HG03103 (cell line): ENCODE results near the gene ZC3H12C.
A peak's percentile ranks its signal among the peaks of the same experiment; 100 is the strongest.
"Not testable (repeated sequence)": the region's sequence is repeated elsewhere in the genome, so short reads cannot be mapped to it uniquely, and the experiment has no call there.

Experiments used
- ATAC-seq: cut with Tn5 transposase; IDR thresholded peaks from one replicate; pipeline ENCODE4 v1.9.1; 2021; ENCODE audit warnings: low read depth; ENCODE audit not compliant: unreplicated experiment

ZC3H12C gene

DNA sequence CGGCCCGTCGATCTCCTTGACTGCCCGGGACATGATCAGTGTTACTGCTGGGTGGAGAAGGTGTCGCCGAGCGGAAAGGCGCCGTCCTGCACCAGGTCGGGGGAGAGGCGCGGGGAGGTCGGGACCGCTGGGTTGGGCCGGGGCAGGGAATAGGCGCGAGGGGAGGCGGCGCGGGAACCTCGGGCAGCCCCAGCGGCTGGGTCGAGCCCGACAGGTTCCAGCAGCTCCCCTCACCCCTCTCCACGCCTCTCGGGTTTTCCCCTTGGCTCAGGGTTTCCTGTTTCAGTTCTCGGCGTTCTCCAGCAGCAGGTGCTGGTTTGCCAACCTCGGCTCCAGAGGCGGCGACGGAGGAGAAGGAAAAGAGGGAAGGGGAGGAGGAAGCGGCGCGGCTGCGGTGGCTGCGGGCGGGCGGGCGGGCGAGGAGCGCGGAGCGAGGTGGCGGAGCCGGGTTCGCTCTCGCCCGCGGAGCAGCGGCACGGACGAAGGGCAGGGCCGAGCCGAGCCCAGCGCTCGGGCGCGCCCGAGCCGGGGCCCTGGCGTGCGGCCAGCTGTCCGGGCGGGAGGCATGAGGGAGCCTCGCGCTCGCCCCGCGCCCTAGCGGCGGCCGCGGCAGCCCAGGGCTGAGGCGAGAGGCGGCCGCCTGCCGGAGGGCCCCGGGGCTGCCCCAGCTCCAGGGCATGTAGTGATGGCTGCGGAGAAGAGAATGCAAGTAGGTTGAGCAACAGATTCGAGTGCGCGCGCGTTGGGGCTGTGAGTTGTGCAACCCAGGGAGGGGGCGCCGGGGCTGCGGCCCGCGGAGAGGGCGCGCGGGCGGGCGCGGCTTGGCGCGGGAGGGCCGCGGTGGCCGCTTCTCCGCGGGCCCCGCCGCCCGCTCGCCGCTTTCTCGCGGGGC lies at the start of gene ZC3H12C:
Gene ZC3H12C, plus strand, starts transcription at position 878 of the 892 bp plus-strand sequence. CDS start 20 bp downstream, outside the sequence.
- ATAC-seq, result peak; percentile 53

DNA sequence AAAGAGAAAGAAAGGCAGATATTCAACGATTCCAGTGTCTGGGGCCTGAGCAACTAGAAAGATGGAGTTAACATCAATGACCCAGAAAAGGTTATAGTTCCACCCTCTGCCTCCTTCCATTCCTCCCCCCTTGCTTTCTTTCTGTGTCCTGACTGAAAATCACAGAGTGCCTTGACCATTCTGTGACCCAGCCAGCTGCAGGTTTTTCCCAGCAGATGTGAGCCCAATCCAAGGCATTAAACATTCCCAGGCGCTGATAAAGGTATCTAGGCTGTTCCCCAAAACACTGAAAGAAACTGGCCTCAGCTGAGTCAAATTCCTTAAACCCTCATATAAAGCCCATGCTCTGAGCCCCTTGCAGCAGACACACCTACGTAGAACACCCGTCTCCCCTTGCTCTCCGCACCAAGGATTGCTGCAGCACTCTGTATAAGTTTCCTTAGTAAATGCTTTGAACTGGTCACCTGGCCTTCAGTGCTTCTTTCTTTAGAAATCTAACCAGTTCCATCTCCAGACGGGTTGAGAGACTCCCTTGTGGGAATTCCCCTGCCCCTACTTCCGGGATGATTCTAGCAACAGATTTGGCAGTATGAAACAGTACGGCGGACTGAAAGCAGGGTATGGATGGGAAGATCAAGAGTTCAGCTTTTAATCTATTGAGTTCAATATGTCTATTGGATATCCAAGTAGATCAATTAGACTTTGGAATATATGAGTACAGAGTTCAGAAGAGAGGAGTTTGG lies 48.8 kb upstream of the ZC3H12C start:
- no peak for ATAC-seq

DNA sequence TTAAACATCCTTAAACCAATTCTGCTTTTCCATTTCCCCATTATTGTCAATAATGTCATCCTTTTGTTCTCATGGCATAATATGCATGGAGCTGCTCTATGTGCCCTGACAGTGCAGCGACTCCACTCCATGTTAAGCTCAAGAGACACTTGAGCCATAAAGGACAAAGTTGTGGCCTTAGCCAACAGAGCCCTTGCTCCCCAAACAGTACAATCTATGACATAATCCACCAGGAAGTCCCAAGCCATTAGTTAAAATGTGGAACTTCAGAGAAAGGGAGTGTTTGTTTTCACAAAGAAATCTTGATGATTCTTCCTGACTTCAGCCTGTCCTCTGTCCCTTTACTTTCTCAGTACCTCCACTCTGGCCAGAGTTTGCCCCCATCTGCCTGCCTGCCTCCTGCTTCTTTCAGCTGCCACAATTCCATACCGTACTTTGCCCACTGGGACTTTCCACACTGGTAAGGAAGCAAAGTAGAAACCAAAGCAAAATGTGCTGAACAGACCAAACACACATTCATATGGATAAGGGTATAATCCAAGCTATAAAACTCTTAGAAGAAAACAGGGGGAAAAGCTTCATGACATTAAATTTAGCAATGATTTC lies 46.3 kb upstream of the ZC3H12C start:
- ATAC-seq, result no peak

DNA sequence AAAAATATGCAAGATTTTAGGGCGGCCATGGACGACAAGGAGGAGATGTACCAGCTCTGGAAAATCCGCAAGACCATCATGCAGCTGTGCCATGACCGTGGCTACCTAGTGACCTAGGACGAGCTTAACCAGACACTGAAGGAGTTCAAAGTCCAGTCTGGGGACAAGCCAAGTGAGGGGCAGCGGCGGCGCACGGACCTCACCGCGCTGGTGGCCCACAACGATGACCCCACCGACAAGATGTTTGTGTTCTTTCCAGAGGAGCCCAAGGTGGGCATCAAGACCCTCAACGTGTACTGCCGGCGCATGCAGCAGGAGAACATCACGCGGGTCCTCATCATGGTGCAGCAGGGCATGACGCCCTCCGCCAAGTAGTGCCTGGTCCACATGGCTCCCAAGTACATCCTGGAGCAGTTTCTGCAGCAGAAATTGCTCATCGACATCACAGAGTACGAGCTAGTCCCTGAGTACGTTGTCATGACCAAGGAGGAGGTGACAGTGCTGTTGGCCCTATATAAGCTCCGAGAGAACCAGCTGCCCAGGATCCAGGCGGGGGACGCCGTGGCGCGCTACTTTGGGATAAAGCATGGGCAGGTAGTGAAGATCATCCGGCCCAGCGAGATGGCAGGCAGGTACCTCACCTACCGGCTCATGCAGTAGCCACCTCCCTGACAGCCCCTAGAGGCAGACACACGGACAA lies 43.5 kb upstream of the ZC3H12C start:
- ATAC-seq, result no peak

DNA sequence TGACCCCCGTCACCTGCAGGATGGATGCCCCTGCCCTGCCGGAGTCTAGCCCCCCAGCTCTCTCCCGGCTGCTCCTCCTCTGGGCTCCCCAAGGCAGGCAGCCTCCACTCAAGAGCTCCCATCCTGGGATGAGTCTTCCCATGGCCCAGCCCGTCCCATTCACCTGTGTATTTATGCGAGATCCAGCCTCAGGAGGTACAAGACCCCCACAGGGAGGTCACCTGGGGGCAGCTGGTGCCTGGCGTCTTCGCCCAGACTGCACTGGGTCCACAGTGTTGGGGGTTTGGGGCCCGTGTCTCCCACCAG lies 43.0 kb upstream of the ZC3H12C start:
- no peak for ATAC-seq

DNA sequence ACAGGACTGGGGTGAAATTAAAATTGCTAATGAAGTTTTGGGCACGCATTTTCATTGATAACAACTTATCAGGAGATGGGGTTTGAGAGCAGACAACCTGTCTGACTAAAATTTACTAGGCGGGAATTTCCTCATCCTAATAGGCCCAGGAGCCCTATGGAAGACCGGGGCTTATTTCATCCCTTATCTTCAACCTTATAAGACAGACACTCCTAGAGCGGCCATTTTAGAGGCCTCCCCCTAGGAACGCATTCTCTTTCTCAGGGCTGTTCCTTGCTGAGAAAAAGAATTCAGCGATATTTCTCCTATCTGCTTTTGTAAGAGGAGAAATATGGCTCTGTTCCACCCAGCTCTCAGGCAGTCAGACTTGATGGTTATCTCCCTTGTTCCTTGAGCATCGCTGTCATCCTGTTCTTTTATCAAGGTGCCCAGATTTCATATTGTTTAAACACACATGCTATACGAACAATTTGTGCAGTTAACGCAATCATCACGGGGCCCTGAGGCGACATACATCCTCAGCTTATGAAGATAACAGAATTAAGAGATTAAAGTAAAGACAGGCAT lies 39.3 kb upstream of the ZC3H12C start:
- ATAC-seq, result no peak

DNA sequence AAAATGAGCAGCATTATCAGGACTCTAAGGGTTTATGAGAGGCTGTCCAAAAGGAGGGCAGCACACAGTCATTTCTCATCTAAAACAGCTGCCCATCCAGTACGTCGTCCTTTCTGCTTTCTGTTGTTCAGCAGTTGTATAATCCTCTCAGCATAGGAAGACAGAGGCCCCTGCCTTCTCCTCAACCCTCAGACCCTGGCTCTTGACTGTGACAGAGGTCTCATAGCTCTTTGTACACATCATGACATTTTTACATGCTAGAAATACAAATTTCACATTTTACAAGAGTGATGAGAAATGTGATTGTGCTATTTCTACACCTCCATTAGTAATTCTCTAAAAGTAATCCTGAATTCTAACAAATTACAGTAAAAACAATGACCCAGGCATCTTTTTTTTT lies 36.2 kb upstream of the ZC3H12C start:
- no peak for ATAC-seq

DNA sequence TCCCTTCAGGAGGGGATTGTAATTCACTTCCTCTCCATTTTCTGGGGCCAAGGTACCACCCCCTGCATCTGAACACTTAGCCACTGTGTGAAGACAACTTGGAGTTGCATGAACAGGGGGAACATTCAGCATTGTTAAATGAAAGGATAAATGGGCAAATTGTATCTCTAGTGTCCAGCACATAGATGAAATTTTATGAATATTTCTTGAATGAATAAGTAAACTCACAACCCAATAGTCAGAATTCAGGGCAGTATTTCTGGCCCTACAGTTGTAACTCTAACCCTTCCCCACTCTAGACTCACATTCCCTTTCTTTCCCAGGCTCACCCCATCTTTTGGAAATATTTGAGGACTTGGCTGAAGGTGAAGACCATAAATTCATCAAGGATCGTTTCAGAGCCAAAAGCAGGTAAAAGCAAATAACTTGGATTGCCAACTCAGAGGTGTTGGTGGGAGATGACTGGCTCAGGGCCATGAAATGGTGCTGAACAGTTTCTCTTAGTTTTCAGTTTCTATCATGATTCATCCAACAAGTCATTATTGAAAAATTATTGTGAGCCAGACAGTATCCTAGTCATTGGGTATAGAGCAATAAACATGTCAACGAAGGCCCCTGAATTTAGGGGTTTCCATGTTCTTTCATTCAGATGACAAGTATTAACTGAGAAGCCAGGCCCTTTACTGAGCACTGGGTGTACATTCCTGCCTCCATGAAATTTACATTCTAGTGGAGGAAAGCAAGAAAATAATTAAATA lies 33.3 kb upstream of the ZC3H12C start:
- ATAC-seq, result no peak

DNA sequence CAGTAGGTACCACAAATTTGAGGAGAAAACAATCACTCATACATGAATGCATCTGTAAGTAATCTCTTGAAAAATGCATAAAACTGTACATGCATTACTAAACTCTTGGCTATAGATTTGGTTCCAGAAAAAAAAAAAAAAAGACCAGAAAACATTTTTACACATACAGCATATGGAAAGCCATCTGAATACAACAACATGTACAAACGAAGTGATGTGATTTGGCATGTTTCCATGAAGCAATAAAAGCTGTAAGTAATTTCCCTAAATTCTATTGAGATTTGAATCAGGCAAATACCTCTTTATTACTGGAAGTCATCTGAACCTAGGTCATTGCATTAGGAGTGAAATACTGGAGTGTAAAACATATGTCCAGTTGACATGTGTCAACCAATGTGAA lies 31.9 kb upstream of the ZC3H12C start:
- no peak for ATAC-seq

DNA sequence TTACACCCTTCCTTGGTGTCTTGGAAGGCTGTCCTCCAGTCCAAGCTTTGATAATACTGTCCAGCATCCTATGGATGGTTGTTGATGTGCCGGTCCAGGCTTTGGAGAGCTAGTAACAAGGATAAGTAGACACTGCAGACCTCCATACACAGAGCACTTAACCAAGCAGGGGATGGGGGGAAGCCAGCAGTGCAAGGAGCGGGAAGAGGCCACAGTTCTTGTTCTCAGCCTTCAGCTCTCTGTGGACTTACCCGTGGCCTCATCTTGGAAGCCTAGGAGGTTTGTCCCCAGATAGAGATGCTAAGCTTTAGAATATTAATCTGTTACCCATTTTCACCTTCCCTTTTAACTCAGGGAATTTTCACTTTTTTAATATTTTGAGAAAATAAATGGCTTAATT lies 30.9 kb upstream of the ZC3H12C start:
- no peak for ATAC-seq

DNA sequence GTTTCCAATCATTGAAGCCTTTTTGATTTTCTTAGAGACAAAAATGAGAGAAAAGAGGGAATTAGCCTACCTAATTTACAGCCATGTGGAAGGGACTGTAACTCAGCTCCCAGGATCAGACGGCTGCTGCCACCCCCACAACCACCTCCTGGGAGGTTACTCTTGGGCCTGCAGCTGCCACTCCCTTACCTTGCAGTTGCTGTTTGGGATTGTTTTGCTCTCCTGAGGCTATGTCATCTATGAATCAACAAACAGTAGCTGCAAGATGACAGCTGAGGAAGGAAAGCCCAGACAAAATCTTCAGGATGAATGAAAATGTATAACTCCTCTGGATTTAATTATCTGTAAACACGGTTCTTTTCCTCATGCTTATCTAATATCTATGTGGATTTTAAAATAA lies 28.0 kb upstream of the ZC3H12C start:
- no peak for ATAC-seq

DNA sequence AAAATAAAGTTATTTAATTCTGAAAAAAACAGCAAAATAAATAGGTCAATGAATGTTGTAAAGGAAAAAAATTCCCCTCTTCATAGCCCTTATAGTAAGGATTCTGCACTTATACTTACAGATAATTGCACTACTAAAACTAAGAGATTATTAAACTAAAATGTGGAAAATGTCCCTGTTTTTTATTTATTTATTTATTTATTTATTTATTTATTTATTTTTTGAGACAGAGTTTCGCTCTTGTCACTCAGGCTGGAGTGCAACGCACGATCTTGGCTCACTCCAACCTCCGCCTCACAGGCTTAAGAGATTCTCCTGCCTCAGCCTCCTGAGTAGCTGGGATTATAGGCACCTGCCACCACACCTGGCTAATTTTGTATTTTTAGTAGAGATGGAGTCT lies 25.2 kb upstream of the ZC3H12C start:
- not testable (repeated sequence) for ATAC-seq

DNA sequence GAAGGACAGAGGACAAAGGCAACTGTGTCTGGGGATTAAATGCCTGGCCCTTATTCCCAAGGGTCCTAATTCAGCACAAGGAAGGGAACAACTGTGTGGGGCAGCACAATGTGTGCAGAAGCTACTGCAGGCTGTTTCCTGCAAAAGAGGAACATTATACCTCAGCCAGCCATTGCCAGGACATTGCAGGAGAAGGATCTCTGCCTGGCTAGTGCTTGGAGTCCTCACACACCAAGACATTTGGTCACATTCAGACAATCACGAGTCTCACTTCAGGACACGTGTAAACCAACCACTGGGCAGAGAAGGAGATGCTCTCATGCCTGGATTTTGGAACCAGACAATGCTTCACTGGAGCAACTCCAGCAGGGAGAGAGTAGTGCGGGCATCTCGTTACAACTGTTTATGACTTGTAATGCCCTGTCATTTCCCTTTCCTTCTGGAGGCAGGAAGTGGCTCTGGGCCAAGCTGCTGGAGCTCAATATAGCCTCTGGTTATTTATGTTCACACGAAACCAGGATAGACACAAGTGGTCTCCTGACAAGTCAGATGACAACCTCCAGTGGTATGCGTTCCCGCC lies 23.9 kb upstream of the ZC3H12C start:
- no peak for ATAC-seq

DNA sequence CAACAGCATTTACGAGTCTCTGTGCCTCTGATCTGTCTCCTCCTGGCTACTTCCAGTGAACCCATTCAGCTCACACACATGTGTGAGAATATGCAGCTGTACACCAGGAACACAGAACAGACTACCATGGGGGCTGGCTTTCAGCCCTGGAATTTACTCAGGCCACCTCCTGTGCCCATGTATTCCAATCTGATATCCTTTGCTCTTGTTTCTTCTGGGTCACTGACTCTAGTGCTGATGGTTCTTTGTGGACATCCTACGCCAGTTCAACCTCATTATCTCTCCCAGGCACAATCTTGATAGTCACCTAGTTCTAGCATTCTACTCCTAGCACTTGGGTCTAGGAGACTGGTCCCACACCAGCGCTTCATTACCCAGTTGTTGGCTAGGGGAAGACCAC lies 23.0 kb upstream of the ZC3H12C start:
- no peak for ATAC-seq

DNA sequence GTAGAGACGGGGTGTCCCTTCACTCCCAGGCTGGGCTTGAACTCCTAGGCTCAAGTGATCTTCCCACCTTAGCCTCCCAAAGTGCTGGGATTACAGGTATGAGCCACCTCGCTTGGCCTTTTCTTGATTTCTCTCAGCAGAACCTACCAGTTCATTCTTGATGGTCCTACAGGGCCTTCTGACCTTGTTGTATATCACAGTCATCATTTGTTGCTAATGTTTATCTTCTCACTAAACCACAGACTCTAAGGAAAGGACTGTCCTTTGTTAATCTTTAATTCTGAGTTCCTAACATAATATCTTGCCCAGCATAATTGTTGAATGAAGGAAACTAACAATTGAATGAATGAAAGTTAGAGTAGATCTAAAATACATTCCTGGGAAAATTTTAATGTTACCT lies 22.0 kb upstream of the ZC3H12C start:
- no peak for ATAC-seq

DNA sequence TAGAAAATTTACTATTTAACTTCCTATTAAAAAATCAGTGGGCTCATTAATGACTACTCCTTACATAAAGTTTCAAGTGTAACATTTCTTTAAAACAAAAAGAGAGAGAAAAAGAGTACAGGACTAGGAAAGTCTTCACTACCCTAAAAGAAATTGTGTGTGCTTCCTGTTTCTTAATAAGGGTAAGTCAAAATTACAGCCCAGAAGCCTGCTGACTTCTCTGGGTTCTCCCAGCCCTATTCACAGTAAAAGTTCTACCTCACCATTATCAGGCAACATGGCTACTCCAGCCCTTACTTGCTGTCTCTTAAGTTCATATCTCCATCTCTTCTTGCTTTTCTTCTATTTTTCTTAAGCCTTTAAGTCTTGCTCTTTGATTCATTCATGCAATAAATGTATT lies 20.3 kb upstream of the ZC3H12C start:
- ATAC-seq, result no peak

DNA sequence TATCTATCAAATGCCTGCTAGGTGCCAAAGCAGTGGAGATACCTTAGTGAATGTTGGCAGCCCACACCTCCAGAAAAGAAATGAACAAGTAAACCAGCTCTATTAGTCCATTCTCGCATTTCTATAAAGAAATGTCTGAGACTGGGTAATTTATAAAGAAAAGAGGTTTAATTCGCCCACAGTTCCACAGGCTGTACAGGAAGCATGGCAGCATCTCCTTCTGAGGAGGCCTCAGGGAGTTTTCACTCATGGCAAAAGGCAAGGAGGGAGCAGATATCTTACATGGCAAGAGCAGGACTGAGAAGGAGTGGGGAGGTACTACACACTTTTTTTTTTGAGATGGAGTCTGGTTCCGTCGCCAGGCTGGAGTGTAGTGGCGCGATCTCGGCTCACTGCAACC lies 18.7 kb upstream of the ZC3H12C start:
- no peak for ATAC-seq

DNA sequence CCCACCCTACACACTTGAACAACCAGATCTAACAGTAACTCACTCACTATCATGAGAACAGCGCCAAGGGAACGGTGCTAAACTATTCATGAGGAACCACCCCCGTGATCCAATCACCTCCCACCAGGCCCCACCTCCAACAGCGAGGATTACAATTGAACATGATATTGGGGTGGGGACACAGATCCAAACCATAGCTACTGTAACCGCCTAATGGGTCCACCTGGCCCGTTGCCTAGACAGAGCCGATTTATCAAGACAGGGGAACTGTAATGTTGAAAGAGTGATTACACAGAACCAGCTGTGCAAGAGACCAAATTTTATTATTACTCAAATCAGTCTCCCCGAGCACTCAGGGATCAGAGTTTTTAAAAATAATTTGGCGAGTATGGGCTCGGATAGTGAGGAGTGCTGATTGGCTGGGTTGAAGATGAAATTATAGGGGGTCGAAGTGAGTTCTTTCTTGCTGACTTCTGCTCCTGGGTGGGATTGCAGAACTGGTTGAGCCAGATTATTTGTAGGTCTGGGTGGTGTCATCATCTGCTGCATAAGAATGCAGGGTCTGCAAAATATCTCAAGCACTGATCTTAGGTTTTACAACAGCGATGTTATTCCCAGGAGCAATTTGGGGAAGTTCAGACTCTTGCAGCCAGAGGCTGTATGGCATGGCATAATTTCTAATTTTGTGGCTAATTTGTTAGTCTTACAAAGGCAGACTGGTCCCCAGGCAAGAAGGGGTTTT lies 17.9 kb upstream of the ZC3H12C start:
- no peak for ATAC-seq

DNA sequence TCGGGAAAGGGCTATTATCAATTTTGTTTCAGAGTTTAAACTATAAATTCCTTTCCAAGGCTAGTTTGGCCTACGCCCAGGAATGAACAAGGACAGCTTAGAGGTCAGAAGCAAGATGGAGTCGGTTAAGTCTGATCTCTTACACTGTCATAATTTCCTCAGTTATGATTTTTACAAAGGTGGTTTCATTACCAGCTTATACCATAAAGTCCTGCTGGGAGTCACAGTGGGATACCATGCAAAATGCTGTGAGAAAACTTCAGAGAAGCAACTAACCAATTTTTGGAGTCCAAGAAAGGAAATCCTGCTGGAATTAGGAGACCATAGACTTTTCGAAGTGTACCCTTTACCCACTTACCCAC lies 17.4 kb upstream of the ZC3H12C start:
- no peak for ATAC-seq
